Body of pancreas (tissue), 4 donors: ENCODE measurements around the gene SLC7A8.

Source experiments
- CTCF ChIP-seq, 7 experiments: fragments of 450-650 bp in 4 of 7; fragments of 200-600 bp in 3 of 7; sonication (generic) in 3 of 7; IDR thresholded peaks; one replicate each; pipeline ENCODE4 v1.5.1; 2016 to 2019; ENCODE audit warnings: antibody characterized with exemption in 7 of 7
- POLR2A ChIP-seq, 3 donors: fragments of 450-650 bp; IDR thresholded peaks; one replicate each; pipeline ENCODE4 v1.6.1; 2016; ENCODE audit warnings: antibody characterized with exemption in 3 of 3, mild to moderate bottlenecking in 2 of 3

- no peak for TF ChIP-seq CTCF (IDR thresholded peaks at IDR 0.05)
- no peak for TF ChIP-seq POLR2A (IDR thresholded peaks at IDR 0.05)
Measured at GRCh38 chr14:23206422-23207145, 23.1 kb upstream of the SLC7A8 start.
